ENCODE data around the gene SLC26A11. TPM values are rescaled to one million over a fixed set of nuclear protein-coding genes. Genes with fewer than 3 reads are reported as not detected.

The SLC26A11 gene
- total RNA-seq, 1 experiment from 2014 or later: 17.7 TPM

GRCh38 chr17:80256034-80256350 lies 35.8 kb downstream of the SLC26A11 start (continued):
- TF ChIP-seq ZBTB33 (IDR thresholded peaks at IDR 0.05; ENCODE audit: extremely low read depth, insufficient replicate concordance, low read length): no peak

- Histone ChIP-seq H3K4me3 (replicated peaks in 1 of 2; ENCODE audit: low read depth in 1 of 2, low read length in 2 of 2) (no peak overlapping the region), H3K79me2 (ENCODE audit: insufficient read depth, low read length) (no peaks in the 10 kb centered on the region), H3K36me3 (ENCODE audit: control insufficient read depth in 1 of 2, insufficient read depth in 2 of 2, low read length in 2 of 2) (no peaks in the 10 kb centered on the region), H3K9ac (ENCODE audit: low read length) (no peak overlapping the region), H3K4me1 (ENCODE audit: control insufficient read depth in 1 of 2, insufficient read depth in 2 of 2, low read length in 2 of 2) (peaks cover 53 to 83% of the 10 kb centered on the region in 2 experiments), H3K27ac (ENCODE audit: low read depth, low read length) (no peak overlapping the region; the same call in 1 of the 2 replicates), H3K4me2 (ENCODE audit: low read length) (no peak overlapping the region), H2AFZ (ENCODE audit: low read depth, low read length, poor library complexity, severe bottlenecking) (no peak overlapping the region), H4K20me1 (ENCODE audit: insufficient read depth) (no peaks in the 10 kb centered on the region), H3K27me3 (ENCODE audit: insufficient read depth, low read length) (no peaks in the 10 kb centered on the region), H3K9me2 (ENCODE audit: insufficient read depth) (no peaks in the 10 kb centered on the region), H3K9me3 (ENCODE audit: control insufficient read depth in 1 of 2, insufficient read depth in 1 of 2, low read depth in 1 of 2, low read length in 2 of 2) (no peaks in the 10 kb centered on the region)
- ATAC-seq: no peak
- ChIA-PET POLR2A (no interaction called here), CTCF (no interaction called here), RAD21 (ENCODE audit: low non-redundant PET in 1 of 2, low total read pairs in 2 of 2, uncharacterized antibody in 2 of 2, unreplicated experiment in 2 of 2) (no interaction called here)
- no peak for DNase-seq (ENCODE audit: low read depth, low spot score)
- BruUV-seq (replicated peaks): no TSS peak
- intact Hi-C loops (cut with micrococcal nuclease): no loop called here
- TF ChIP-seq SRF (IDR thresholded peaks at IDR 0.05; ENCODE audit: low read depth) (no peak), CBX3 (IDR thresholded peaks at IDR 0.05; ENCODE audit: low read depth) (no peak), ZBTB33 (IDR thresholded peaks at IDR 0.05; ENCODE audit: extremely low read depth, insufficient replicate concordance, low read length) (no peak), MAX (IDR thresholded peaks at IDR 0.05) (no peak), ELF1 (IDR thresholded peaks at IDR 0.05; ENCODE audit: borderline replicate concordance, low read depth) (no peak), SP1 (IDR thresholded peaks at IDR 0.05; ENCODE audit: low read depth) (no peak), ZFX (IDR thresholded peaks at IDR 0.05) (no peak), EZH2phosphoT487 (IDR thresholded peaks at IDR 0.05; ENCODE audit: borderline replicate concordance) (no peak), SIN3A (IDR thresholded peaks at IDR 0.05; ENCODE audit: low read depth) (no peak), FOSL1 (IDR thresholded peaks at IDR 0.05; ENCODE audit: low read depth) (no peak), CTCF (IDR thresholded peaks at IDR 0.05 in 2 of 3, conservative IDR thresholded peaks at IDR 0.05 in 1 of 3; ENCODE audit: borderline replicate concordance in 1 of 3, insufficient read depth in 1 of 3, low read depth in 2 of 3, low read length in 2 of 3) (no peak), REST (IDR thresholded peaks at IDR 0.05; ENCODE audit: low read depth) (no peak), EZH2 (IDR thresholded peaks at IDR 0.05) (no peak), TCF7L2 (IDR thresholded peaks at IDR 0.05; ENCODE audit: borderline replicate concordance, extremely low read depth, insufficient read depth, insufficient read length) (no peak), CEBPB (IDR thresholded peaks at IDR 0.05; ENCODE audit: low read depth) (no peak), POLR2AphosphoS5 (IDR thresholded peaks at IDR 0.05; ENCODE audit: low read depth, low read length) (no peak), JUND (IDR thresholded peaks at IDR 0.05) (no peak)
Observed at GRCh38 chr17:80257716-80258213, 37.5 kb downstream of the SLC26A11 start.

Measured in HCT116 (cell line).